Astrocyte (in vitro differentiated cells and primary cell): ENCODE results near the gene GFOD1. TPM values are rescaled to one million over a fixed set of nuclear protein-coding genes. Genes with fewer than 3 reads are reported as not detected.

ENCODE experiments used
- DNase-seq: peaks from one replicate; pipeline ENCODE4 v3.0.0-alpha.2; 2010; ENCODE audit warnings: low read depth
- FAIRE-seq: peaks from 2 replicates; lab custom pipeline; 2011; peaks lifted over from hg19 to GRCh38; lab: Jason Lieb, UNC
- H2AFZ ChIP-seq: 2 replicates; pipeline ENCODE4 v1.6.0; 2012; ENCODE audit warnings: low read depth, low read length, inconsistent platforms
- H3K27ac ChIP-seq: 2 replicates; pipeline ENCODE4 v1.5.1; 2011; ENCODE audit warnings: low read depth, low read length, inconsistent platforms
- H3K27me3 ChIP-seq: 2 replicates; pipeline ENCODE4 v1.6.0; 2011; ENCODE audit warnings: low read length, inconsistent platforms; ENCODE audit not compliant: insufficient read depth
- H3K36me3 ChIP-seq: 2 replicates; pipeline ENCODE4 v1.5.1; 2011; ENCODE audit warnings: low read length, inconsistent platforms; ENCODE audit not compliant: insufficient read depth
- H3K4me1 ChIP-seq: 2 replicates; pipeline ENCODE4 v1.5.1; 2011; ENCODE audit warnings: low read length, inconsistent platforms; ENCODE audit not compliant: insufficient read depth
- H3K4me2 ChIP-seq: 2 replicates; pipeline ENCODE4 v1.6.0; 2012; ENCODE audit warnings: low read length, inconsistent platforms
- H3K4me3 ChIP-seq: 2 replicates; pipeline ENCODE4 v1.5.1; 2011; ENCODE audit warnings: low read depth, mild to moderate bottlenecking, low read length, inconsistent platforms; ENCODE audit not compliant: insufficient read depth
- H3K79me2 ChIP-seq: 2 replicates; pipeline ENCODE4 v1.6.0; 2012; ENCODE audit warnings: mild to moderate bottlenecking, low read length, inconsistent platforms; ENCODE audit not compliant: insufficient read depth
- H3K9ac ChIP-seq: 2 replicates; pipeline ENCODE4 v1.6.0; 2012; ENCODE audit warnings: mild to moderate bottlenecking, low read length, inconsistent platforms
- H3K9me3 ChIP-seq: 2 replicates; pipeline ENCODE4 v1.5.1; 2012; ENCODE audit warnings: low read depth, mild to moderate bottlenecking, low read length, inconsistent platforms; ENCODE audit not compliant: insufficient read depth
- H4K20me1 ChIP-seq: 2 replicates; pipeline ENCODE4 v1.6.0; 2012; ENCODE audit warnings: low read length, inconsistent platforms; ENCODE audit not compliant: insufficient read depth
- H3K27ac Mint-ChIP-seq: one replicate; pipeline ENCODE4 v1.8.0; 2021; ENCODE audit warnings: mild to moderate bottlenecking, mixed read lengths; ENCODE audit not compliant: unreplicated experiment
- H3K27me3 Mint-ChIP-seq: one replicate; pipeline ENCODE4 v1.8.0; 2021; ENCODE audit warnings: low read depth, mixed read lengths; ENCODE audit not compliant: unreplicated experiment
- H3K36me3 Mint-ChIP-seq: one replicate; pipeline ENCODE4 v1.8.0; 2021; ENCODE audit warnings: low read depth, mixed read lengths; ENCODE audit not compliant: unreplicated experiment
- H3K4me1 Mint-ChIP-seq: one replicate; pipeline ENCODE4 v1.8.0; 2021; ENCODE audit warnings: low read depth, mixed read lengths; ENCODE audit not compliant: unreplicated experiment
- H3K4me3 Mint-ChIP-seq: one replicate; pipeline ENCODE4 v1.8.0; 2021; ENCODE audit warnings: mild to moderate bottlenecking, moderate library complexity, mixed read lengths; ENCODE audit not compliant: unreplicated experiment
- H3K9me3 Mint-ChIP-seq: one replicate; pipeline ENCODE4 v1.8.0; 2021; ENCODE audit warnings: mild to moderate bottlenecking, mixed read lengths; ENCODE audit not compliant: unreplicated experiment
- EZH2 ChIP-seq: IDR thresholded peaks from 2 replicates; pipeline ENCODE4 v1.6.1; 2012; ENCODE audit warnings: mild to moderate bottlenecking, low read length, inconsistent platforms; ENCODE audit not compliant: insufficient read depth
- total RNA-seq: library from RNA; stranded (reverse); gene quantifications from 2 replicates; pipeline ENCODE4 v1.2.1, GENCODE V29; 2021
- TF ChIP-seq, protein P1 (sequence below): IDR thresholded peaks from 2 replicates; pipeline ENCODE4 v1.5.1; 2011; ENCODE audit warnings: low read depth, mild to moderate bottlenecking, inconsistent platforms, low read length, moderate library complexity; ENCODE audit not compliant: insufficient read depth

The GFOD1 gene
- total RNA-seq, 1 donor from 2014 or later, result 10.8 TPM

DNA sequence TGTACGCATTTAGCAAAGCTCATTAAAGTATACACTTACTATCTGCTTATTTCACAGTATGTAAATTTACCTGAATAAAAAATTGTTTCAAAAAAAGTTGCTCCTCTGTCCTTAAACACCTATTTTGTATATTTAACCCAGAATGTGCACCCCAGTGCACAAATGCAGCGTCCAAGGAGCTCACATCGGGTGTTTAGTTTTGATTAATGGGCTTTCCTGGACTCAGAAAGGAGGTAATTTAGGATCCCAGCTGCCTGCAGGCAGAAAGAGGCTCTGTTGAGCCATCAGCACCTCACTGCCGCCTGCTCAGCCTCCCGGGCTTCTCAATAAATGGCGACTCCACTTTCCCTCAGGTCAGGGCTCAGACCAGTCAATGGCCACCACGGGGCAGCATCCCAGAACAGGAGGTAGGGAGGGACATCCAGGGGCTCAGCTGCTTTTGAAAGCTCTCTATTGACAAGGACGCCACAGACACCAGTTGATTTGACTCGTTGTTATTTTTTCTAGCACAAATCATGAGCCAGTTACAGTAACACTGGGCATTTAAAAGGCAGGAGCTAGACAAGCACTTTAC, 88.9 kb downstream of the GFOD1 start:
- H2AFZ ChIP-seq, result peak overlapping the region; percentile 10
- FAIRE-seq (no peak), DNase-seq (no peak)
- no peak overlapping the region for H3K4me2 ChIP-seq
- H3K4me1 ChIP-seq, result peaks cover 10% of the 10 kb centered on the region
- H3K27me3 ChIP-seq, result no peaks in the 10 kb centered on the region
- H3K36me3 Mint-ChIP-seq, result no peaks in the 10 kb centered on the region
- H3K27ac ChIP-seq, result no peak overlapping the region
- peak overlapping the region; percentile 6 for H3K4me3 Mint-ChIP-seq
- TF ChIP-seq, protein P1, sequence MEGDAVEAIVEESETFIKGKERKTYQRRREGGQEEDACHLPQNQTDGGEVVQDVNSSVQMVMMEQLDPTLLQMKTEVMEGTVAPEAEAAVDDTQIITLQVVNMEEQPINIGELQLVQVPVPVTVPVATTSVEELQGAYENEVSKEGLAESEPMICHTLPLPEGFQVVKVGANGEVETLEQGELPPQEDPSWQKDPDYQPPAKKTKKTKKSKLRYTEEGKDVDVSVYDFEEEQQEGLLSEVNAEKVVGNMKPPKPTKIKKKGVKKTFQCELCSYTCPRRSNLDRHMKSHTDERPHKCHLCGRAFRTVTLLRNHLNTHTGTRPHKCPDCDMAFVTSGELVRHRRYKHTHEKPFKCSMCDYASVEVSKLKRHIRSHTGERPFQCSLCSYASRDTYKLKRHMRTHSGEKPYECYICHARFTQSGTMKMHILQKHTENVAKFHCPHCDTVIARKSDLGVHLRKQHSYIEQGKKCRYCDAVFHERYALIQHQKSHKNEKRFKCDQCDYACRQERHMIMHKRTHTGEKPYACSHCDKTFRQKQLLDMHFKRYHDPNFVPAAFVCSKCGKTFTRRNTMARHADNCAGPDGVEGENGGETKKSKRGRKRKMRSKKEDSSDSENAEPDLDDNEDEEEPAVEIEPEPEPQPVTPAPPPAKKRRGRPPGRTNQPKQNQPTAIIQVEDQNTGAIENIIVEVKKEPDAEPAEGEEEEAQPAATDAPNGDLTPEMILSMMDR, result no peak
- TF ChIP-seq EZH2, result no peak
- H4K20me1 ChIP-seq, result no peaks in the 10 kb centered on the region
- no peak overlapping the region for H3K27ac Mint-ChIP-seq
- H3K9me3 Mint-ChIP-seq, result no peaks in the 10 kb centered on the region
- H3K4me3 ChIP-seq, result no peak overlapping the region
- H3K27me3 Mint-ChIP-seq, result no peaks in the 10 kb centered on the region
- H3K9ac ChIP-seq, result no peak overlapping the region
- no peaks in the 10 kb centered on the region for H3K36me3 ChIP-seq
- H3K4me1 Mint-ChIP-seq, result peaks cover 3% of the 10 kb centered on the region
- peaks cover 5% of the 10 kb centered on the region for H3K79me2 ChIP-seq
- no peaks in the 10 kb centered on the region for H3K9me3 ChIP-seq

DNA sequence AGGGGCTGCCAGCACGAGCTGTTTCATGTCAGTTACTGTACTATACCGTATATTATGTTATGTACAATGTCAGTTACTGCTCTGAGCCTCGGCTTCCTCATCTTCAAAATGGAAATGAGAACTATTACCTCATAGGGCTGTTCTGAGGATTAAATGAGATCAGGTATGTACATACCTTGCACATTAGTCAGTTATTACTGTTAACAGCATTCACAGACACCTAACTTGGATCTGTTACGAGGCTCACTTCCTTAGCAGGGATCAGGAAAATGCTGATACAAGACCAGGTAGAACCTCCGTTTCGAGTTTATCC, 89.4 kb downstream of the GFOD1 start:
- no peak overlapping the region for H3K4me3 ChIP-seq
- Mint-ChIP-seq H3K9me3 (no peaks in the 10 kb centered on the region), H3K27ac (no peak overlapping the region), H3K36me3 (no peaks in the 10 kb centered on the region), H3K27me3 (no peaks in the 10 kb centered on the region), H3K4me1 (peaks cover 3% of the 10 kb centered on the region), H3K4me3 (no peak overlapping the region)
- H3K36me3 ChIP-seq, result no peaks in the 10 kb centered on the region
- H3K9ac ChIP-seq, result no peak overlapping the region
- no peak overlapping the region for H3K4me2 ChIP-seq
- peaks cover 5% of the 10 kb centered on the region for H3K79me2 ChIP-seq
- H4K20me1 ChIP-seq, result no peaks in the 10 kb centered on the region
- H3K4me1 ChIP-seq, result peaks cover 10% of the 10 kb centered on the region
- FAIRE-seq (no peak), DNase-seq (no peak)
- no peak for TF ChIP-seq EZH2
- TF ChIP-seq, protein P1, result no peak
- H3K27me3 ChIP-seq, result no peaks in the 10 kb centered on the region
- no peak overlapping the region for H3K27ac ChIP-seq
- H2AFZ ChIP-seq, result no peak overlapping the region
- no peaks in the 10 kb centered on the region for H3K9me3 ChIP-seq

DNA sequence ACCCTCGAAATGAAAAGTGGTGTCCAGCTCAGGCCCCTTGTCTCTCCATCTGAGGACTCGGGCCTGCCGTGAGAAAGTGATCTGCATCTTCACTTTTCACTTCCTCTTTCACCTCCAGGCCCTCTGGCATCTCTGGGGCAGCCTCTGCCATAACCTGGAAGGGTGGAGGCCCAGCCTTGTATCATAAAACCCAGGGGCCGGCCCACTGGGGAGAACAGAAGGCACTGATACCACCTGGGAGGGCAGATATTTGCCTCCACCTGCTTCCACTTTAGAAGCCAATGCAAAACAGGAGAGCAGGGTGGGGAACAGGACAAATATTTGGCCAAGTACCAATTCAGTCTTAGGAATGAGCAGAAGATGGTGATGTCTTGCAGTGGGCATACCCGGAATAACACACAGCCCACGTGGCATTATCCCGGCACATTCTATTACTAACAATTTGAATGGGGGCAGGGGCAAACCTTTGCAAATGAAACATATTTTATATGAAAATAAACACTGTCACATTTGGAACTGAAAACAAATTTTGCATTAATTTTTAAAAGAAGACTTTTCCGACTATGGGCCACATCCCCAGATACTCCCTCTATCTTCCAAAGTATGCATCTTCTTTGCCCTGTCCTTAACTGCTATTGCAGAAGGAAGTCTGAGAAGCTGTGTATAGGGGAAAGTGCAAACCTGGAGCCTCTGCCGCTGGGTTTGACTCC, 89.9 kb downstream of the GFOD1 start:
- no peak for FAIRE-seq
- peaks cover 3% of the 10 kb centered on the region for H3K4me1 Mint-ChIP-seq
- H3K27ac ChIP-seq, result no peak overlapping the region

More for the DNA sequence above, 89.9 kb downstream of the GFOD1 start:
- Histone ChIP-seq H3K4me1 (peaks cover 10% of the 10 kb centered on the region), H3K9ac (no peak overlapping the region), H3K4me3 (no peak overlapping the region), H3K27me3 (no peaks in the 10 kb centered on the region), H3K9me3 (no peaks in the 10 kb centered on the region), H3K79me2 (peaks cover 5% of the 10 kb centered on the region), H3K36me3 (no peaks in the 10 kb centered on the region), H3K4me2 (no peak overlapping the region), H4K20me1 (no peaks in the 10 kb centered on the region), H2AFZ (no peak overlapping the region)
- TF ChIP-seq, protein P1, result no peak
- TF ChIP-seq EZH2, result no peak
- Mint-ChIP-seq H3K9me3 (no peaks in the 10 kb centered on the region), H3K27me3 (no peaks in the 10 kb centered on the region), H3K27ac (no peak overlapping the region), H3K36me3 (no peaks in the 10 kb centered on the region), H3K4me3 (no peak overlapping the region)
- DNase-seq, result no peak
